HEK293 (cell line): ENCODE measurements around the gene CLDN19.
A peak's percentile ranks its signal among the peaks of the same experiment; 100 is the strongest.

Source experiments
- CTCF ChIA-PET: fragments of 350-600 bp; formaldehyde crosslinking; extraction: SDS; loops from one replicate; lab custom pipeline; 2021; ENCODE audit warnings: antibody characterized with exemption; lab: Yijun Ruan, JAX
- POLR2A ChIA-PET: fragments of 300-600 bp; formaldehyde crosslinking; extraction: SDS; loops from one replicate; lab custom pipeline; 2020; ENCODE audit warnings: antibody characterized with exemption, inconsistent platforms; lab: Yijun Ruan, JAX
- H3K27ac ChIP-seq: fragments of 200-500 bp; sonication (Bioruptor generic); 2 replicates; pipeline ENCODE4 v1.5.1; 2014; ENCODE audit warnings: low read depth, low read length, control low read depth, inconsistent platforms; ENCODE audit errors: extremely low read depth
- H3K36me3 ChIP-seq, 2 experiments: fragments of 200-500 bp in 1 of 2; sonication (Bioruptor generic) in 1 of 2; 1 replicate in 1 of 2; 2 replicates in 1 of 2; pipeline ENCODE4 v1.5.1; 2014 to 2017; ENCODE audit warnings: inconsistent platforms in 2 of 2, low read length in 2 of 2; ENCODE audit not compliant: control insufficient read depth in 2 of 2, insufficient read depth in 1 of 2
- H3K4me1 ChIP-seq: fragments of 200-500 bp; sonication (Bioruptor generic); 2 replicates; pipeline ENCODE4 v1.5.1; 2014; ENCODE audit warnings: mild to moderate bottlenecking, low read length, inconsistent platforms; ENCODE audit not compliant: control insufficient read depth, insufficient read depth
- H3K4me3 ChIP-seq: 2 replicates; pipeline ENCODE4 v1.5.1; 2011; ENCODE audit warnings: low read depth, mild to moderate bottlenecking, control low read depth, low read length, moderate library complexity
- H3K9me3 ChIP-seq: fragments of 200-500 bp; sonication (Bioruptor generic); 2 replicates; pipeline ENCODE4 v1.5.1; 2014; ENCODE audit warnings: low read depth, low read length, inconsistent platforms; ENCODE audit not compliant: control insufficient read depth, insufficient read depth
- BCL11B ChIP-seq: fragments of 450-650 bp; formaldehyde crosslinking; IDR thresholded peaks from 2 replicates; pipeline ENCODE4 v1.5.1; 2016; ENCODE audit warnings: low read depth, missing biosample characterization, missing genetic modification characterization
- GLIS1 ChIP-seq: fragments of 450-650 bp; formaldehyde crosslinking; IDR thresholded peaks from 2 replicates; pipeline ENCODE4 v1.5.1; 2016; ENCODE audit warnings: missing biosample characterization, missing genetic modification characterization
- KLF8 ChIP-seq: fragments of 450-650 bp; formaldehyde crosslinking; IDR thresholded peaks from 2 replicates; pipeline ENCODE4 v1.5.1; 2016; ENCODE audit warnings: missing biosample characterization, missing genetic modification characterization
- MEIS1 ChIP-seq: sonication (generic); formaldehyde crosslinking; IDR thresholded peaks from 2 replicates; pipeline ENCODE4 v1.8.1; 2022; ENCODE audit warnings: missing genetic modification reagents, mild to moderate bottlenecking, borderline replicate concordance
- PRDM2 ChIP-seq: fragments of 450-650 bp; formaldehyde crosslinking; IDR thresholded peaks from 2 replicates; pipeline ENCODE4 v1.5.1; 2016; ENCODE audit warnings: missing biosample characterization, missing genetic modification characterization, borderline replicate concordance
- SETDB1 ChIP-seq: IDR thresholded peaks from one replicate; pipeline ENCODE4 v1.6.1; 2017; ENCODE audit warnings: mild to moderate bottlenecking, low read length, moderate library complexity, mixed read lengths; ENCODE audit not compliant: insufficient read length
- SP2 ChIP-seq: fragments of 450-650 bp; formaldehyde crosslinking; IDR thresholded peaks from 2 replicates; pipeline ENCODE4 v1.5.1; 2016; ENCODE audit warnings: missing biosample characterization, missing genetic modification characterization
- ZBTB49 ChIP-seq: fragments of 450-650 bp; formaldehyde crosslinking; IDR thresholded peaks from 2 replicates; pipeline ENCODE4 v1.5.1; 2016; ENCODE audit warnings: missing biosample characterization, missing genetic modification characterization, low read depth
- ZFP37 ChIP-seq: fragments of 450-650 bp; formaldehyde crosslinking; IDR thresholded peaks from 2 replicates; pipeline ENCODE4 v1.5.1; 2016; ENCODE audit warnings: missing biosample characterization, missing genetic modification characterization
- ZFP41 ChIP-seq: fragments of 450-650 bp; formaldehyde crosslinking; IDR thresholded peaks from 2 replicates; pipeline ENCODE4 v1.5.1; 2016; ENCODE audit warnings: missing biosample characterization, missing genetic modification characterization, borderline replicate concordance
- ZNF140 ChIP-seq: fragments of 450-650 bp; formaldehyde crosslinking; IDR thresholded peaks from 2 replicates; pipeline ENCODE4 v1.5.1; 2016; ENCODE audit warnings: missing biosample characterization, missing genetic modification characterization
- ZNF146 ChIP-seq: fragments of 450-650 bp; formaldehyde crosslinking; IDR thresholded peaks from 2 replicates; pipeline ENCODE4 v1.5.1; 2016; ENCODE audit warnings: missing biosample characterization, missing genetic modification characterization
- ZNF169 ChIP-seq: fragments of 450-650 bp; formaldehyde crosslinking; IDR thresholded peaks from 2 replicates; pipeline ENCODE4 v1.5.1; 2016; ENCODE audit warnings: missing biosample characterization, missing genetic modification characterization
- ZNF19 ChIP-seq: fragments of 450-650 bp; formaldehyde crosslinking; IDR thresholded peaks from 2 replicates; pipeline ENCODE4; 2016; ENCODE audit warnings: missing biosample characterization, missing genetic modification characterization, low read depth
- ZNF2 ChIP-seq: fragments of 450-650 bp; formaldehyde crosslinking; IDR thresholded peaks from 2 replicates; pipeline ENCODE4 v1.5.1; 2016; ENCODE audit warnings: missing biosample characterization, missing genetic modification characterization
- ZNF324 ChIP-seq: fragments of 450-650 bp; formaldehyde crosslinking; IDR thresholded peaks from 2 replicates; pipeline ENCODE4 v1.5.1; 2016; ENCODE audit warnings: missing biosample characterization, missing genetic modification characterization
- ZNF335 ChIP-seq: fragments of 450-650 bp; formaldehyde crosslinking; conservative IDR thresholded peaks from 2 replicates; pipeline ENCODE4 v1.5.1; 2016; ENCODE audit warnings: missing biosample characterization, missing genetic modification characterization
- ZNF416 ChIP-seq: fragments of 450-650 bp; formaldehyde crosslinking; IDR thresholded peaks from 2 replicates; pipeline ENCODE4 v1.5.1; 2016; ENCODE audit warnings: missing biosample characterization, missing genetic modification characterization
- ZNF423 ChIP-seq: fragments of 450-650 bp; formaldehyde crosslinking; IDR thresholded peaks from 2 replicates; pipeline ENCODE4 v1.5.1; 2016; ENCODE audit warnings: missing biosample characterization, missing genetic modification characterization
- ZNF513 ChIP-seq: fragments of 450-650 bp; IDR thresholded peaks from 2 replicates; pipeline ENCODE4 v1.5.1; 2018; ENCODE audit warnings: missing biosample characterization, missing genetic modification characterization
- ZNF558 ChIP-seq: fragments of 450-650 bp; formaldehyde crosslinking; IDR thresholded peaks from 2 replicates; pipeline ENCODE4 v1.5.1; 2016; ENCODE audit warnings: missing biosample characterization, missing genetic modification characterization
- ZNF561 ChIP-seq: fragments of 450-650 bp; IDR thresholded peaks from 2 replicates; pipeline ENCODE4 v1.5.1; 2018; ENCODE audit warnings: missing biosample characterization, missing genetic modification characterization, borderline replicate concordance
- ZNF623 ChIP-seq: fragments of 450-650 bp; formaldehyde crosslinking; IDR thresholded peaks from 2 replicates; pipeline ENCODE4 v1.5.1; 2016; ENCODE audit warnings: missing biosample characterization, missing genetic modification characterization
- ZNF660 ChIP-seq: fragments of 450-650 bp; IDR thresholded peaks from 2 replicates; pipeline ENCODE4 v1.5.1; 2018; ENCODE audit warnings: missing biosample characterization, mild to moderate bottlenecking, missing genetic modification characterization
- ZNF701 ChIP-seq: fragments of 450-650 bp; formaldehyde crosslinking; IDR thresholded peaks from 2 replicates; pipeline ENCODE4 v1.5.1; 2016; ENCODE audit warnings: missing biosample characterization, missing genetic modification characterization
- ZNF768 ChIP-seq: fragments of 450-650 bp; formaldehyde crosslinking; IDR thresholded peaks from 2 replicates; pipeline ENCODE4 v1.5.1; 2018; ENCODE audit warnings: missing biosample characterization, mild to moderate bottlenecking, missing genetic modification characterization
- ZXDB ChIP-seq: fragments of 450-650 bp; formaldehyde crosslinking; IDR thresholded peaks from 2 replicates; pipeline ENCODE4 v1.5.1; 2016; ENCODE audit warnings: missing biosample characterization, missing genetic modification characterization
- TF ChIP-seq, protein P1 (sequence below): fragments of 450-650 bp; formaldehyde crosslinking; IDR thresholded peaks from 2 replicates; pipeline ENCODE4 v1.5.1; 2016; ENCODE audit warnings: missing biosample characterization, missing genetic modification characterization

CLDN19 gene

GRCh38 chr1:42767510-42768000 is 27.5 kb upstream of the CLDN19 start:
- Histone ChIP-seq H3K4me1 (no peaks in the 10 kb centered on the region), H3K36me3 (peaks cover 8% of the 10 kb centered on the region in 2 experiments; a peak in 2 of 3 replicates), H3K4me3 (peak overlapping the region; percentile 100), H3K9me3 (no peaks in the 10 kb centered on the region), H3K27ac (peak overlapping the region; percentile 54; the same call in 1 of the 2 replicates)
- POLR2A ChIA-PET: interaction anchor here (0.5 to 3.4 kb wide), 31 partner anchors 9 to 884 kb away, joined by 3 to 35 read pairs (median 6); partner anchors contain the start of genes CCDC30, ERMAP, PPIH and SLC2A1
- CTCF ChIA-PET: interaction anchor here (0.6 to 4.7 kb wide), 9 partner anchors 10 to 422 kb away, joined by 3 to 19 read pairs (median 4); no protein-coding TSS in a partner anchor
- TF ChIP-seq SP2 (tag by site-specific recombination) (no peak), ZNF416 (tag by site-specific recombination) (no peak), ZNF513 (tag by site-specific recombination) (no peak), ZFP37 (tag by site-specific recombination) (peak; percentile 74; the same call in 1 of the 2 replicates), ZNF2 (tag by site-specific recombination) (0 out of 2 replicates have a peak, but pooled peaks have one; percentile 5), BCL11B (tag by site-specific recombination) (no peak), ZXDB (tag by site-specific recombination) (0 out of 2 replicates have a peak, but pooled peaks have one; percentile 10), ZNF623 (tag by site-specific recombination) (no peak), ZNF701 (tag by site-specific recombination) (no peak), ZNF169 (tag by site-specific recombination) (no peak), SETDB1 (no peak), ZFP41 (tag by site-specific recombination) (no peak), KLF8 (tag by site-specific recombination) (peak; percentile 19; the same call in 1 of the 2 replicates), MEIS1 (CRISPR knock-in tag) (no peak), ZNF768 (tag by site-specific recombination) (no peak), GLIS1 (tag by site-specific recombination) (peak; percentile 40; the same call in 1 of the 2 replicates), ZNF146 (tag by site-specific recombination) (no peak), ZNF19 (tag by site-specific recombination) (no peak), ZNF140 (tag by site-specific recombination) (no peak), ZBTB49 (tag by site-specific recombination) (no peak), ZNF561 (tag by site-specific recombination) (peak; percentile 65; the same call in 1 of the 2 replicates), ZNF558 (tag by site-specific recombination) (no peak), ZNF324 (tag by site-specific recombination) (0 out of 2 replicates have a peak, but pooled peaks have one; percentile 82), ZNF335 (tag by site-specific recombination) (no peak), ZNF660 (tag by site-specific recombination) (0 out of 2 replicates have a peak, but pooled peaks have one; percentile 58), PRDM2 (no peak), ZNF423 (tag by site-specific recombination) (0 out of 2 replicates have a peak, but pooled peaks have one; percentile 39)
- TF ChIP-seq, protein P1, sequence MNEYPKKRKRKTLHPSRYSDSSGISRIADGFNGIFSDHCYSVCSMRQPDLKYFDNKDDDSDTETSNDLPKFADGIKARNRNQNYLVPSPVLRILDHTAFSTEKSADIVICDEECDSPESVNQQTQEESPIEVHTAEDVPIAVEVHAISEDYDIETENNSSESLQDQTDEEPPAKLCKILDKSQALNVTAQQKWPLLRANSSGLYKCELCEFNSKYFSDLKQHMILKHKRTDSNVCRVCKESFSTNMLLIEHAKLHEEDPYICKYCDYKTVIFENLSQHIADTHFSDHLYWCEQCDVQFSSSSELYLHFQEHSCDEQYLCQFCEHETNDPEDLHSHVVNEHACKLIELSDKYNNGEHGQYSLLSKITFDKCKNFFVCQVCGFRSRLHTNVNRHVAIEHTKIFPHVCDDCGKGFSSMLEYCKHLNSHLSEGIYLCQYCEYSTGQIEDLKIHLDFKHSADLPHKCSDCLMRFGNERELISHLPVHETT: no peak
